ENCODE measurements around the gene FBXW11.
"Not testable (repeated sequence)": the region's sequence is repeated elsewhere in the genome, so short reads cannot be mapped to it uniquely, and the experiment has no call there.

FBXW11 gene

DNA sequence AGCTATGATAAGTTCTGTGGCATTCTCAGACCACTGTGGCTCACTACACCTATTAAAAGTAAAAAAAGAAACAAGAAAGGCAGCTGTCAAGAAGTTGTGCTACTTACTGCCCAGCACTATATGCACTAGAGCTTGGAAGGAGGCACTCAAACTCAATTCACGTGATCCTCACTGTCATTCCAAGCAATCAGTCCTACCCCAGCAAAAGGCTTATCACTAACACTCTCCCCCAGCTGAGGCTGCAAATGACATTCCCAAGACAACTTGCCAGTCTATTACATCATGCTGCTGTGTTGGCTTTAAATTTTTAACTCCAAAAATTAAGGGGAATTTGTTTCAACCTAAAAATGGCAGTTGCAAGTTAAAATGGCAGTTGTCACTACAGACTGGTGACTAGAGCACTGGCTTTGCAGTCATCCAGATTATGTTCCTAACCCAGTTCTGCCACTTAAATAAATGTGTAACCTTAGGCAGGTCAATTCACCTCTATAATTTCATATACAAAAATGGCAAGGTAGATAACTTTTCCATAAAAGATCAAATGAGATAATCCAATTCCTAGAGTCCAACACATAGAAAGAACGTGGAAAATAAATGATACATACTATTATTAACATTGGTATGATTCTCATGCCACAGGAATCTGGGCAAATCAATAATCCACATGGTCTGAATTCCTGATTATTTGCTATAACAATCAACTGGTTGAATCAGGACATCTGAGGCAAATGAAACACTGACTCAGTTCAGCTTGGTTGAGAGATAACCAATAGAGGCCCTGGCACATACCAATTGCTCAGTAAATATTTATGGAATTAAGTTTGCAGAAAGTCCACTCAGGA, 52.4 kb downstream of the FBXW11 start:
- H3K27ac ChIP-seq = peak overlapping the region; percentile 38; the same call in 1 of the 2 replicates
- TF ChIP-seq ZFX (IDR thresholded peaks at IDR 0.05; ENCODE audit: borderline replicate concordance) = no peak
- TF ChIP-seq, protein P1, sequence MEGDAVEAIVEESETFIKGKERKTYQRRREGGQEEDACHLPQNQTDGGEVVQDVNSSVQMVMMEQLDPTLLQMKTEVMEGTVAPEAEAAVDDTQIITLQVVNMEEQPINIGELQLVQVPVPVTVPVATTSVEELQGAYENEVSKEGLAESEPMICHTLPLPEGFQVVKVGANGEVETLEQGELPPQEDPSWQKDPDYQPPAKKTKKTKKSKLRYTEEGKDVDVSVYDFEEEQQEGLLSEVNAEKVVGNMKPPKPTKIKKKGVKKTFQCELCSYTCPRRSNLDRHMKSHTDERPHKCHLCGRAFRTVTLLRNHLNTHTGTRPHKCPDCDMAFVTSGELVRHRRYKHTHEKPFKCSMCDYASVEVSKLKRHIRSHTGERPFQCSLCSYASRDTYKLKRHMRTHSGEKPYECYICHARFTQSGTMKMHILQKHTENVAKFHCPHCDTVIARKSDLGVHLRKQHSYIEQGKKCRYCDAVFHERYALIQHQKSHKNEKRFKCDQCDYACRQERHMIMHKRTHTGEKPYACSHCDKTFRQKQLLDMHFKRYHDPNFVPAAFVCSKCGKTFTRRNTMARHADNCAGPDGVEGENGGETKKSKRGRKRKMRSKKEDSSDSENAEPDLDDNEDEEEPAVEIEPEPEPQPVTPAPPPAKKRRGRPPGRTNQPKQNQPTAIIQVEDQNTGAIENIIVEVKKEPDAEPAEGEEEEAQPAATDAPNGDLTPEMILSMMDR (IDR thresholded peaks at IDR 0.05) = no peak

DNA sequence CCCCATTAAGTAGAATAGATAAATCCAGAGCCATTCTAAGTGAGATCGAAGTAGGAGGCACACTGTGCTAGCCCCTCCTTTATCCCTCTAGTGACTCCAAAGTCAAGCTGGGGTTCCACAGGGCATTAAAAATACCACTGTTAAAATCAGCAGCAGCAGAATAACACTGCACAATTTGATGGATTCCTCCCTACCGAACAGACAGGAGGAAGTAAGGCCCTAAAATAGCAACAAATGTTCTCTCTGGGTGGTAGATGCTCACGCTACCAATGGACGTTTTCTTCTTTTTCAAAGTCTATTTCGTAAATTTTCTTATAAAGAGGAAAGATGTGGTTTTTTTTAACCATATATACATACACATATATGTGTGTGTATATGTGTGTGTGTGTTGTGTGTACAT, 54.4 kb downstream of the FBXW11 start:
- no peak overlapping the region for H3K27ac ChIP-seq
- TF ChIP-seq, protein P1 (IDR thresholded peaks at IDR 0.05) = no peak
- no peak for TF ChIP-seq ZFX (IDR thresholded peaks at IDR 0.05; ENCODE audit: borderline replicate concordance)

DNA sequence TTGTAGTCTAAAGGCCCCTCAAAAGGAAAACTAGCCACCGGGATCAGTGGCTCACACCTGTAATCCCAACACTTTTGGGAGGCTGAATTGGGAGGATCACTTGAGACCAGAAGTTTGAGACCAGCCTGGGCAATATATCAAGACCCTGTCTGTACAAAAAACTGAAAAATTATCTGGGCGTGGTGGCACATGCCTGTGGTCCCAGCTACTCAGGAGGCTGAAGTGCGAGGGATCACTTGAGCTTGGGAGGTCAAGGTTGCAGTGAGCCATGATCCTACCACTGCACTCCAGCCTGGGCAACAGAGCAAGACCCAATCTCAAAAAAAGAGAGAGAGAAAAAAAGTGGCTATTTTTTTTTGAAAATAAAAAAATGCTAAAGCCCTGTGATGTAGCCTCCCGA, 55.2 kb downstream of the FBXW11 start:
- no peak overlapping the region for H3K27ac ChIP-seq
- TF ChIP-seq ZFX (IDR thresholded peaks at IDR 0.05; ENCODE audit: borderline replicate concordance) = no peak
- TF ChIP-seq, protein P1 (IDR thresholded peaks at IDR 0.05) = no peak

DNA sequence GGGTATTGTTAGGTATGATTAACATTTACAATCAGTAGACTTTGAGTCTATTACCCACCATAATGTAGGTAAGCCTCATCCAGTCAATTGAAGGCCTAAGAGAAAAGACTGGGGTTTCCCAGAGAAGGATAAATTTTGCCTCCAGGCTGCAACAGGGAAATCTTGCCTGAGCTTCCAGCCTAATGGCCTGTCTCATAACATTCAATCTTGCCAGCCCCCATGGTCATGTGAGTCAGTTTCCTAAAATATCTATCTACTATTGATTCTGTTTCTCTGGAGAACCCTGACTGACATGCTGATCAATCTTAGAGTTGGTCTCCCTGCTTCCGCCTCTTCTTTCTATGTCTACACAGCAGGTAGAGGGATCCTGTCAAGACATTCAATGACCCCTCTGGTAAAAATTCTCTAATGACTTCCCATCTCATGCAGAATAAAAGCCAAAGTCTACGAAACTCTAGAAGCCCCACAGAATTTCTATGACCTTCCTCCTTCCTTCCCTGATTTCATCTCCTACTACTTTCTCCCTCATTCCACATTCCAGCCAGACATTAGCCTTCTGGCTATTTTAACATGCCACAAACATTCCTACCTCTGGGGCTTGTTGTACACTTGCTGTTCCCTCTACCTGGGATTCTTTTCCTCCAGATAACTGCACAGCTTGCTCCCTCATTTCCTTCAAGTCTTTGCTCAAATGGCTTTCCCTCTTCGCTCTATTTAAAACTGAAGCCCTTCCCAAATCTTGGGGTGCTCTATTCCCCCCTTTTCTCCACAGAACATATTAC, 60.2 kb downstream of the FBXW11 start:
- H3K27ac ChIP-seq = no peak overlapping the region
- TF ChIP-seq ZFX (IDR thresholded peaks at IDR 0.05; ENCODE audit: borderline replicate concordance) = no peak
- TF ChIP-seq, protein P1 (IDR thresholded peaks at IDR 0.05) = no peak

DNA sequence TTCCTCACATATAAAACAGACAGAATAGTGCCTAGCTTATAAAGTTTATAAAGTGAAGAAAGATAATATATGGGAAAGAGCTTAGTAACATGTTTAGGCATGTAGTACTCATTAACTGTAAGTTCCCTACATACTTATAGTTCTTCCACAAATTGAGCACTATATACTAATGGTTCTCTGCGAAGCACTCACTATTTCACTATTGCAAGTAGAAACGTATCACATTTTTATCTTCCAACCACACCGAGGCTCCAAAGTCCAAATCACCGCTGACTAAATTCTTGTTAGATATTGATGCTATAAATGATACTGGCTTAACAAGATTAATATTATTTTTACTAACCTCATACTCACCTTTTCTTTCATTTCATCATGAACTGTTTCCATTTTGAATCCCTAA, 61.0 kb downstream of the FBXW11 start:
- TF ChIP-seq, protein P1 (IDR thresholded peaks at IDR 0.05) = no peak
- TF ChIP-seq ZFX (IDR thresholded peaks at IDR 0.05; ENCODE audit: borderline replicate concordance) = no peak
- no peak overlapping the region for H3K27ac ChIP-seq

DNA sequence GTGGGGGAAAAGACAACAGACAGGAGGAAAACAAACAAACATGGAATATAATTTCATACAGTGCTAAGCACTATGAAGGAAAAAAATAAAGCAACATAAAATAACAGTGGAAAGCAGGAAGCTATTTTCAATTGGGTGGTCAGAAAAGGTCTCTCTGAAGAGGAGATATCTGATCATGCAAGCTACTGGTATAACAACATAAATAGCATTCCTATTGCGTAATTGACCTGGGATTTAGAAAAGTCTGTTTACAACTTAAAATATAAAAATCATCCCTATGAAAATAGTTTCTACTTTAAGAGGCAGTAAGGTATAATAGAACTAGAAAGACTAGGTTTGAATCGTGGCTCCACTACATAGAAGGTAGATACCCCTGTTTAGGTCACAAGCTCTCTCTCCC, 61.4 kb downstream of the FBXW11 start:
- H3K27ac ChIP-seq = no peak overlapping the region
- no peak for TF ChIP-seq ZFX (IDR thresholded peaks at IDR 0.05; ENCODE audit: borderline replicate concordance)
- TF ChIP-seq, protein P1 (IDR thresholded peaks at IDR 0.05) = no peak

DNA sequence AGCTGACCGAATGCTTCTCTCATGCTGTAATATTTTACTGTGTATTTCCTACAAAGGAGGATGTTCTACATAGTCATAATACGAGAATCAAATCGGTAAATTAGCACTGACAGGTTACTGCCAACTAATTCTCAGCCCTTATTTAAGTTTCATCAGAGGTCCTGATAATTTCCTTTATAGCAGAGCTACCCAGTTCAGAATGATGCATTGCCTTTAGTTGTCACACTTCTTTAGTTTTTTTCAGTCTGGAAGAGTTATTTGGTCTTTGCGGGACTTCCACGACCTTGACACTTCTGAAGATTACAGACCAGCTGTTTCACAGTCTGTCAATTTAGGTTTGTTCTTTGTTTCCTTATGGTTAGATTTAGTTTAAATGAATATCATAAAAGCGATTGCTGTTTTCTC, 64.3 kb downstream of the FBXW11 start:
- not testable (repeated sequence) for H3K27ac ChIP-seq

DNA sequence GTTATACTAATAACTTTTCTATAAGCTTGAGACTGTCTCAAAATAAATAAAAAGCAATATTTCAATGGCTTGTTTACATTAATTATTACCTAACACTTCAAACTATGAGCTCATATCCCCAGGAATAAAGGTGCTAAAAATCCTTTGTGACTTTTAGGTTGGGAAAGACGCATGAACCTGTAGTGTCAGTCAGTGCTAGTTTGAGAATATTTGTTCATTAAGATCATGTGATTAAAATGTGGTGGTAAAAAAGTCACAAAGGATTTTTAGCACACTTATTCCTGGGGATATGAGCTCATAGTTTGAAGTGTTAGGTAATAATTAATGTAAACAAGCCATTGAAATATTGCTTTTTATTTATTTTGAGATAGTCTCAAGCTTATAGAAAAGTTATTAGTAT, 64.8 kb downstream of the FBXW11 start:
- H3K27ac ChIP-seq = not testable (repeated sequence)

DNA sequence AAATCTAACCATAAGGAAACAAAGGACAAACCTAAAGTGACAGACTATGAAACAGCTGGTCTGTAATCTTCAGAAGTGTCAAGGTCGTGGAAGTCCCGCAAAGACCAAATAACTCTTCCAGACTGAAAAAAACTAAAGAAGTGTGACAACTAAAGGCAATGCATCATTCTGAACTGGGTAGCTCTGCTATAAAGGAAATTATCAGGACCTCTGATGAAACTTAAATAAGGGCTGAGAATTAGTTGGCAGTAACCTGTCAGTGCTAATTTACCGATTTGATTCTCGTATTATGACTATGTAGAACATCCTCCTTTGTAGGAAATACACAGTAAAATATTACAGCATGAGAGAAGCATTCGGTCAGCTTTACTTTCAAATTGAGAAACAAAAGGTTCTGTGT, 65.2 kb downstream of the FBXW11 start:
- H3K27ac ChIP-seq = not testable (repeated sequence)
